SH-SY5Y (cell line): ENCODE measurements around the gene POT1.

ENCODE experiments used
- GATA2 ChIP-seq: IDR thresholded peaks from 2 replicates; pipeline ENCODE4 v1.6.1; 2011; ENCODE audit warnings: mild to moderate bottlenecking, low read depth, low read length
- GATA3 ChIP-seq: IDR thresholded peaks from 2 replicates; pipeline ENCODE4 v1.6.1; 2011; ENCODE audit warnings: low read depth, mild to moderate bottlenecking, low read length, moderate library complexity

DNA sequence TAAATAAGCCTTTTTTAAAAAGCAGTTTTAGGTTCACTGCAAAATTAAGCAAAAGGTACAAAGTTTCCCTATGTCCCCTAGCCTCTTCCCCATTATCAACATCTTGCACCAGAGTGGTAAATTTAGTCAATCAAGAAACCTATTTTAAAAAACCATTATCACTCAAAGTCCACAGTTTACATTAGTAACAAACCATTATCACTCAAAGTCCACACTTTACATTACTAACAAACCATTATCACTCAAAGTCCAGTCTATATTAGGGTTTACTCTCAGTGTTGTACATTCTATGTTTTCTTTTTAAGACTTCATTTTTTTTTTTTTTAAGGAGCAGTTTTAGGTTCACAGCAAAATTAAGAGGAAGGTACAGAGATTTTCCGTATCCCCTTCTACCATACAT, 89.9 kb downstream of the POT1 start:
- TF ChIP-seq GATA2 = no peak
- no peak for TF ChIP-seq GATA3
